PC-3 (cell line): ENCODE data around the gene GLI3.

Source experiments
- EZH2 ChIP-seq: fragments of 300-600 bp; sonication (generic); IDR thresholded peaks from one replicate; pipeline ENCODE4 v1.6.1; 2017; ENCODE audit warnings: antibody characterized with exemption, mild to moderate bottlenecking, low read length; ENCODE audit not compliant: unreplicated experiment
- TF ChIP-seq, protein P1 (sequence below): fragments of 300-600 bp; sonication (generic); conservative IDR thresholded peaks from 2 replicates; pipeline ENCODE4 v1.5.1; 2017; ENCODE audit warnings: antibody characterized with exemption, low read depth, mild to moderate bottlenecking, low read length

DNA sequence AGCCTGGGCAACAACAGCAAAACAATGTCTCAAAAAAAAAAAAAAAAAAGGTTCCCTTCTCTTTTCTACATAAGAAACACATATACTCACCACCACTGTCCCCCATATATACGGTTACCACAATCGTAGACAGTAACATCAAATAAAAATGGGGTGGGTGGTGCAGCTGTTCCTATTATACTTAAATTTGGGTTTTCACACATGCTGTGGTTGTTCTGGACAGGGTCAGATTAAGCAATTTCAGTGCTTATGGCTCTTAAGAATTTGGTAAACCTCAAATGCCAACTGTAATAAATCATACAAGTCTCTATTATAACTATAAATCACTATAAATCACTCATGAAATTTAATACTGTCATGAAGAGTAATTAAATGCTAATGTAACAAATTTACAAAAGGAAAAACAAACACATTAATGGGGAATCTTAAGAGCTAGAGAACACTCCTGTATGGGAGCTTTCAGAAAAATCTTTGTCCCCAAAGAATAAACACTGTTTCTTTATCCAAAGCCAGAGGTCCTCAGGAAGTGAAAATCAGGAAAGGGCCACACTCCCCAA, 143.6 kb downstream of the GLI3 start:
- TF ChIP-seq, protein P1, sequence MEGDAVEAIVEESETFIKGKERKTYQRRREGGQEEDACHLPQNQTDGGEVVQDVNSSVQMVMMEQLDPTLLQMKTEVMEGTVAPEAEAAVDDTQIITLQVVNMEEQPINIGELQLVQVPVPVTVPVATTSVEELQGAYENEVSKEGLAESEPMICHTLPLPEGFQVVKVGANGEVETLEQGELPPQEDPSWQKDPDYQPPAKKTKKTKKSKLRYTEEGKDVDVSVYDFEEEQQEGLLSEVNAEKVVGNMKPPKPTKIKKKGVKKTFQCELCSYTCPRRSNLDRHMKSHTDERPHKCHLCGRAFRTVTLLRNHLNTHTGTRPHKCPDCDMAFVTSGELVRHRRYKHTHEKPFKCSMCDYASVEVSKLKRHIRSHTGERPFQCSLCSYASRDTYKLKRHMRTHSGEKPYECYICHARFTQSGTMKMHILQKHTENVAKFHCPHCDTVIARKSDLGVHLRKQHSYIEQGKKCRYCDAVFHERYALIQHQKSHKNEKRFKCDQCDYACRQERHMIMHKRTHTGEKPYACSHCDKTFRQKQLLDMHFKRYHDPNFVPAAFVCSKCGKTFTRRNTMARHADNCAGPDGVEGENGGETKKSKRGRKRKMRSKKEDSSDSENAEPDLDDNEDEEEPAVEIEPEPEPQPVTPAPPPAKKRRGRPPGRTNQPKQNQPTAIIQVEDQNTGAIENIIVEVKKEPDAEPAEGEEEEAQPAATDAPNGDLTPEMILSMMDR = no peak
- TF ChIP-seq EZH2 = no peak
